A673 (cell line): ENCODE results near the gene SNRPD2.

Source experiments
- CTCF ChIP-seq: fragments of 300-800, 200-600 bp; sonication (generic); conservative IDR thresholded peaks from 2 replicates; pipeline ENCODE4 v1.5.1; 2017; ENCODE audit warnings: low read depth, mild to moderate bottlenecking, antibody characterized with exemption, low read length, moderate library complexity, mixed read lengths
- EZH2 ChIP-seq: fragments of 200-600 bp; sonication (generic); IDR thresholded peaks from 2 replicates; pipeline ENCODE4 v1.6.1; 2017; ENCODE audit warnings: borderline replicate concordance, low read depth, mild to moderate bottlenecking, mixed read lengths, antibody characterized with exemption, low read length; ENCODE audit not compliant: poor library complexity, severe bottlenecking

GRCh38 chr19:45641274-45642105, 50.3 kb downstream of the SNRPD2 start:
- TF ChIP-seq CTCF (no peak), EZH2 (no peak)
